GM12878 (cell line): ENCODE measurements around the gene CFAP97D2. TPM values are rescaled to one million over a fixed set of nuclear protein-coding genes. Genes with fewer than 3 reads are reported as not detected.
"Not testable (repeated sequence)": the region's sequence is repeated elsewhere in the genome, so short reads cannot be mapped to it uniquely, and the experiment has no call there.

ENCODE experiments used
- ATAC-seq: fragments of 200-7000 bp; cut with Tn5 transposase; 3 replicates; pipeline ENCODE4 v1.9.1; 2020; ENCODE audit warnings: mild to moderate bottlenecking, moderate library complexity
- BruUV-seq: library from RNA; stranded (reverse); fragments of 400-500 nt; replicated peaks from 2 replicates; lab custom pipeline; 2021; lab: Mats Ljungman, UMichigan
- CTCF ChIA-PET: fragments of 300-600 bp; sonication (Branson Sonifier 250); formaldehyde crosslinking; extraction: SDS; loops from one replicate; lab custom pipeline; 2021; ENCODE audit warnings: inconsistent platforms; lab: Yijun Ruan, JAX
- POLR2A ChIA-PET: fragments of 350-600 bp; formaldehyde crosslinking; extraction: SDS; loops from one replicate; lab custom pipeline; 2021; ENCODE audit warnings: inconsistent platforms; lab: Charles Lee
- RAD21 ChIA-PET: fragments of 300-600 bp; sonication (Branson Sonifier 250); formaldehyde crosslinking; loops from one replicate; lab custom pipeline; 2023; ENCODE audit warnings: antibody characterized with exemption; ENCODE audit not compliant: unreplicated experiment; lab: Charles Lee
- SMC1A ChIA-PET: fragments of 300-600 bp; sonication (Branson Sonifier 250); formaldehyde crosslinking; loops from one replicate; lab custom pipeline; 2023; ENCODE audit not compliant: unreplicated experiment, uncharacterized antibody; lab: Charles Lee
- DNase-seq: peaks from one replicate; pipeline ENCODE4 v3.0.0-alpha.2; 2011; ENCODE audit warnings: low read depth, low spot score
- FAIRE-seq: peaks from 3 replicates; lab custom pipeline; 2011; peaks lifted over from hg19 to GRCh38; lab: Jason Lieb, UNC
- H2AFZ ChIP-seq: 2 replicates; pipeline ENCODE4 v1.6.0; 2011; ENCODE audit warnings: low read depth, low read length, control low read depth; ENCODE audit not compliant: control insufficient read depth
- H3K27ac ChIP-seq: 2 replicates; pipeline ENCODE4 v1.5.1; 2011; ENCODE audit warnings: control low read depth; ENCODE audit not compliant: control insufficient read depth, insufficient read depth
- H3K27me3 ChIP-seq, 2 experiments: replicated peaks in 1 of 2; 2 replicates each; pipeline versions ENCODE4 v1.6.0 to v1.6.1; 2011; ENCODE audit warnings: low read length in 1 of 2; ENCODE audit not compliant: control insufficient read depth in 2 of 2, insufficient read depth in 2 of 2
- H3K36me3 ChIP-seq, 2 experiments: 2 replicates each; pipeline ENCODE4 v1.5.1; 2011; ENCODE audit warnings: low read length in 1 of 2; ENCODE audit not compliant: control insufficient read depth in 2 of 2, insufficient read depth in 2 of 2
- H3K4me1 ChIP-seq: 2 replicates; pipeline ENCODE4 v1.6.1; 2011; ENCODE audit warnings: mild to moderate bottlenecking, low read length, moderate library complexity, mixed read lengths; ENCODE audit not compliant: control insufficient read depth, insufficient read depth
- H3K4me2 ChIP-seq: 2 replicates; pipeline ENCODE4 v1.6.0; 2011; ENCODE audit warnings: control low read depth; ENCODE audit not compliant: control insufficient read depth, insufficient read depth
- H3K4me3 ChIP-seq: fragments of 200-600 bp; sonication (generic); 2 replicates; pipeline ENCODE4 v1.5.1; 2016
- H3K79me2 ChIP-seq: 2 replicates; pipeline ENCODE4 v1.6.0; 2011; ENCODE audit warnings: low read length; ENCODE audit not compliant: control insufficient read depth, insufficient read depth
- H3K9ac ChIP-seq: 2 replicates; pipeline ENCODE4 v1.8.0; 2011; ENCODE audit warnings: low read length, control low read depth, mixed read lengths; ENCODE audit not compliant: control insufficient read depth, insufficient read depth
- H3K9me3 ChIP-seq: replicated peaks from 3 replicates; pipeline ENCODE4 v1.5.1; 2011; ENCODE audit warnings: mild to moderate bottlenecking, low read length; ENCODE audit not compliant: control insufficient read depth, insufficient read depth
- H4K20me1 ChIP-seq: 2 replicates; pipeline ENCODE4 v1.6.0; 2011; ENCODE audit not compliant: control insufficient read depth, insufficient read depth
- CHD1 ChIP-seq: IDR thresholded peaks from 2 replicates; pipeline ENCODE4 v1.6.1; 2012; ENCODE audit warnings: low read depth, low read length, improper control_type of control experiment
- E2F4 ChIP-seq: IDR thresholded peaks from 2 replicates; pipeline ENCODE4 v1.6.1; 2012; ENCODE audit warnings: low read depth, low read length, improper control_type of control experiment
- LARP7 ChIP-seq: fragments of 450-650 bp; IDR thresholded peaks from 2 replicates; pipeline ENCODE4 v1.6.1; 2017; ENCODE audit warnings: mild to moderate bottlenecking
- MLLT1 ChIP-seq: fragments of 450-650 bp; IDR thresholded peaks from 2 replicates; pipeline ENCODE4 v1.6.1; 2016; ENCODE audit warnings: mild to moderate bottlenecking
- MYC ChIP-seq: IDR thresholded peaks from 2 replicates; pipeline ENCODE4 v1.6.1; 2011; ENCODE audit warnings: mild to moderate bottlenecking, low read length, moderate library complexity, inconsistent platforms; ENCODE audit not compliant: insufficient read depth, insufficient replicate concordance, insufficient read length, severe bottlenecking
- PAX5 ChIP-seq: IDR thresholded peaks from 2 replicates; pipeline ENCODE4 v1.6.1; 2011; ENCODE audit warnings: low read depth, low read length, borderline replicate concordance
- PBX3 ChIP-seq: IDR thresholded peaks from 2 replicates; pipeline ENCODE4 v1.6.1; 2011; ENCODE audit warnings: mild to moderate bottlenecking, low read depth, low read length, moderate library complexity; ENCODE audit not compliant: insufficient replicate concordance
- SUZ12 ChIP-seq: fragments of 200-600 bp; sonication (generic); IDR thresholded peaks from one replicate; pipeline ENCODE4 v1.6.1; 2018; ENCODE audit warnings: antibody characterized with exemption, mild to moderate bottlenecking; ENCODE audit not compliant: unreplicated experiment
- TCF7 ChIP-seq: IDR thresholded peaks from 2 replicates; pipeline ENCODE4 v1.6.1; 2014; ENCODE audit warnings: antibody characterized with exemption, borderline replicate concordance
- ZBED1 ChIP-seq: IDR thresholded peaks from 2 replicates; pipeline ENCODE4 v1.6.1; 2016; ENCODE audit warnings: borderline replicate concordance
- ZBTB11 ChIP-seq: fragments of 450-650 bp; formaldehyde crosslinking; IDR thresholded peaks from 2 replicates; pipeline ENCODE4 v1.5.0; 2022; ENCODE audit warnings: mild to moderate bottlenecking, missing genetic modification characterization
- WGBS: methylation state at CpG from one replicate; pipeline ENCODE4 v1.1.6; 2016; ENCODE audit warnings: low lambda C conversion rate; ENCODE audit not compliant: insufficient replicate concordance, insufficient coverage; ENCODE audit errors: missing lambda C conversion rate; 5-methylcytosine and 5-hydroxymethylcytosine counted together
- in situ Hi-C: fragments of 300-500 bp; cut with MboI; formaldehyde crosslinking; loops from 9 replicates; pipeline ENCODE4 v1.14.3; 2018; ENCODE audit warnings: mixed read lengths
- intact Hi-C: fragments of 100-400 bp; cut with micrococcal nuclease; formaldehyde crosslinking; loops from one replicate; pipeline ENCODE4 v1.14.2; 2022; ENCODE audit not compliant: unreplicated experiment
- polyA plus RNA-seq, 11 experiments: library from polyadenylated mRNA; depleted of rRNA in 4 of 11; unstranded in 6 of 11; stranded (reverse) in 5 of 11; fragments of >200 nt; fragmentation: Nextera tagmentation in 4 of 11; fragmentation: Illumina TruSeq in 1 of 11; extraction: Ambion mirVana in 4 of 11; extraction: Trizol in 1 of 11; gene quantifications; 1 replicate in 1 of 11; 2 replicates in 10 of 11; pipeline versions ENCODE4 v1.2.1 to v1.2.3, GENCODE V29; 2011 to 2016; ENCODE audit warnings: inconsistent platforms in 2 of 11, missing spikeins in 2 of 11, low read depth in 1 of 11
- total RNA-seq, 4 experiments: library from RNA; depleted of rRNA in 3 of 4; stranded (reverse); fragments of >200 nt in 3 of 4; fragmentation: Illumina TruSeq in 1 of 4; extraction: Trizol in 1 of 4; gene quantifications; 2 replicates each; pipeline versions ENCODE4 v1.2.1 to v1.2.3, GENCODE V29; 2013 to 2021

Gene CFAP97D2
- total and polyA plus RNA-seq, 10 of the 15 experiments (the other 5 are each of a cell fraction or from before 2014, with no cell fraction given), result not detected

GRCh38 chr13:114198556-114198955 lies 19.5 kb downstream of the CFAP97D2 start:
- H3K4me2 ChIP-seq, result no peak overlapping the region
- no peak overlapping the region for H2AFZ ChIP-seq
- no peaks in the 10 kb centered on the region for H3K4me1 ChIP-seq
- no peak for FAIRE-seq
- no TSS peak for BruUV-seq
- H4K20me1 ChIP-seq, result no peaks in the 10 kb centered on the region
- TF ChIP-seq MLLT1 (no peak), TCF7 (no peak), ZBED1 (no peak), LARP7 (no peak), PBX3 (no peak), E2F4 (no peak), PAX5 (no peak), MYC (no peak), CHD1 (no peak), ZBTB11 (CRISPR knock-in tag) (no peak), SUZ12 (no peak)
- TF ChIP-seq, all 136 proteins: peak for 0
- no peaks in the 10 kb centered on the region for H3K79me2 ChIP-seq
- no peaks in the 10 kb centered on the region for H3K36me3 ChIP-seq
- CTCF ChIA-PET, result no interaction called here
- in situ Hi-C loops, result no loop called here
- RAD21 ChIA-PET, result no interaction called here
- H3K4me3 ChIP-seq, result no peak overlapping the region
- no peak overlapping the region for H3K9ac ChIP-seq
- POLR2A ChIA-PET, result no interaction called here
- intact Hi-C loops, result no loop called here
- SMC1A ChIA-PET, result no interaction called here
- WGBS, result 98% methylated on average over 11 of the region's 47 CpGs
- DNase-seq (no peak), ATAC-seq (no peak)
- H3K27ac ChIP-seq, result no peak overlapping the region
- H3K27me3 ChIP-seq, result no peaks in the 10 kb centered on the region
- peaks cover 2% of the 10 kb centered on the region; the same call in 1 of the 3 replicates for H3K9me3 ChIP-seq

GRCh38 chr13:114199526-114199925 lies 20.5 kb downstream of the CFAP97D2 start:
- H3K36me3 ChIP-seq, H3K4me2 ChIP-seq, H3K4me1 ChIP-seq, DNase-seq, in situ Hi-C loops, H3K4me3 ChIP-seq, CTCF ChIA-PET, FAIRE-seq, H3K27me3 ChIP-seq, RAD21 ChIA-PET, SMC1A ChIA-PET, H3K9ac ChIP-seq, POLR2A ChIA-PET, H3K79me2 ChIP-seq, ATAC-seq, intact Hi-C loops, H4K20me1 ChIP-seq, H2AFZ ChIP-seq, H3K27ac ChIP-seq, BruUV-seq, H3K9me3 ChIP-seq: not testable (repeated sequence)
- WGBS, result 86% methylated on average over 20 of the region's 75 CpGs
